Neuronal stem cell (in vitro differentiated cells): ENCODE measurements around the gene HEPH. TPM values are rescaled to one million over a fixed set of nuclear protein-coding genes. Genes with fewer than 3 reads are reported as not detected.
"Not testable (repeated sequence)": the region's sequence is repeated elsewhere in the genome, so short reads cannot be mapped to it uniquely, and the experiment has no call there.

Experiments used
- DNase-seq: peaks from one replicate; pipeline ENCODE4 v3.0.0-alpha.2; 2013; ENCODE audit warnings: low spot score
- H2AFZ ChIP-seq: one replicate; pipeline ENCODE4 v1.6.1; 2013; ENCODE audit warnings: mild to moderate bottlenecking, low read length, inconsistent platforms
- H2AK5ac ChIP-seq: 2 replicates; pipeline ENCODE4 v1.6.1; 2013; ENCODE audit warnings: low read depth, mild to moderate bottlenecking, inconsistent platforms, low read length, moderate library complexity, mixed read lengths
- H2BK120ac ChIP-seq: 2 replicates; pipeline ENCODE4 v1.6.1; 2013; ENCODE audit warnings: low read depth, mild to moderate bottlenecking, inconsistent platforms, low read length, moderate library complexity, mixed read lengths
- H2BK12ac ChIP-seq: one replicate; pipeline ENCODE4 v1.6.1; 2013; ENCODE audit warnings: low read length, inconsistent platforms
- H2BK15ac ChIP-seq: 2 replicates; pipeline ENCODE4 v1.6.1; 2013; ENCODE audit warnings: mild to moderate bottlenecking, low read length, inconsistent platforms, mixed read lengths
- H2BK5ac ChIP-seq: one replicate; pipeline ENCODE4 v1.6.1; 2013; ENCODE audit warnings: inconsistent platforms, mild to moderate bottlenecking, low read length, moderate library complexity
- H3K14ac ChIP-seq: one replicate; pipeline ENCODE4 v1.6.1; 2013; ENCODE audit warnings: low read length, inconsistent platforms
- H3K18ac ChIP-seq: 2 replicates; pipeline ENCODE4 v1.6.1; 2013; ENCODE audit warnings: low read length, inconsistent platforms
- H3K23ac ChIP-seq: 2 replicates; pipeline ENCODE4 v1.6.1; 2013; ENCODE audit warnings: low read depth, mild to moderate bottlenecking, mixed read lengths, low read length, inconsistent platforms; ENCODE audit not compliant: poor library complexity
- H3K27ac ChIP-seq: replicated peaks from 3 replicates; pipeline ENCODE4 v1.5.1; 2013; ENCODE audit warnings: low read length, inconsistent platforms
- H3K27me3 ChIP-seq, 3 experiments: 2 replicates each; pipeline ENCODE4 v1.6.1; 2013; ENCODE audit warnings: low read length in 3 of 3, mild to moderate bottlenecking in 2 of 3, inconsistent platforms in 1 of 3, low read depth in 1 of 3, mixed read lengths in 1 of 3, moderate library complexity in 1 of 3; ENCODE audit not compliant: control insufficient read depth in 3 of 3, insufficient read depth in 3 of 3
- H3K36me3 ChIP-seq, 2 donors: replicated peaks in 1 of 2; 2 replicates each; pipeline ENCODE4 v1.6.1; 2013; ENCODE audit warnings: low read length in 2 of 2; ENCODE audit not compliant: control insufficient read depth in 2 of 2, insufficient read depth in 2 of 2
- H3K4ac ChIP-seq: 2 replicates; pipeline ENCODE4 v1.6.1; 2013; ENCODE audit warnings: inconsistent platforms, mild to moderate bottlenecking, low read length, moderate library complexity
- H3K4me1 ChIP-seq, 2 donors: 1 replicate in 1 of 2; 2 replicates in 1 of 2; pipeline ENCODE4 v1.6.1; 2013; ENCODE audit warnings: low read length in 2 of 2, low read depth in 1 of 2; ENCODE audit not compliant: control insufficient read depth in 2 of 2, insufficient read depth in 1 of 2
- H3K4me2 ChIP-seq: one replicate; pipeline ENCODE4 v1.6.1; 2013; ENCODE audit warnings: mild to moderate bottlenecking, low read length, inconsistent platforms; ENCODE audit not compliant: insufficient read depth, poor library complexity, severe bottlenecking
- H3K4me3 ChIP-seq, 2 donors: 2 replicates each; pipeline ENCODE4 v1.5.1; 2013; ENCODE audit warnings: low read length in 2 of 2, mild to moderate bottlenecking in 2 of 2, inconsistent platforms in 1 of 2, moderate library complexity in 1 of 2
- H3K79me1 ChIP-seq: one replicate; pipeline ENCODE4 v1.6.1; 2013; ENCODE audit warnings: low read depth, mild to moderate bottlenecking, inconsistent platforms, low read length, moderate library complexity
- H3K9ac ChIP-seq: one replicate; pipeline ENCODE4 v1.6.1; 2013; ENCODE audit warnings: mild to moderate bottlenecking, low read depth, low read length, inconsistent platforms; ENCODE audit not compliant: poor library complexity
- H3K9me3 ChIP-seq, 2 donors: replicated peaks in 1 of 2; 2 replicates each; pipeline versions ENCODE3 to v1.6.1; 2013; ENCODE audit warnings: low read length in 2 of 2, mild to moderate bottlenecking in 2 of 2, inconsistent platforms in 1 of 2, low read depth in 1 of 2, mixed read lengths in 1 of 2, moderate library complexity in 1 of 2; ENCODE audit not compliant: control insufficient read depth in 2 of 2, insufficient read depth in 1 of 2
- H4K8ac ChIP-seq: one replicate; pipeline ENCODE4 v1.6.1; 2013; ENCODE audit warnings: low read depth, mild to moderate bottlenecking, inconsistent platforms, low read length, moderate library complexity
- H4K91ac ChIP-seq: one replicate; pipeline ENCODE4 v1.6.1; 2013; ENCODE audit warnings: low read length, low read depth, mild to moderate bottlenecking, inconsistent platforms; ENCODE audit not compliant: poor library complexity
- WGBS, 2 donors: extraction: QIAGEN DNeasy Blood & Tissue Kit; methylation state at CpG; one replicate each; pipeline ENCODE4 v1.1.7; 2013; ENCODE audit warnings: missing lambda C conversion rate in 2 of 2, mixed read lengths in 1 of 2; ENCODE audit not compliant: insufficient read length in 2 of 2, insufficient replicate concordance in 1 of 2; ENCODE audit errors: extremely low coverage in 2 of 2; 5-methylcytosine and 5-hydroxymethylcytosine counted together
- polyA plus RNA-seq, 2 experiments: library from polyadenylated mRNA; stranded (reverse); fragments of 200-250 nt; gene quantifications; one replicate each; pipeline ENCODE4 v1.2.3, GENCODE V29; 2013

The HEPH gene, protein sequence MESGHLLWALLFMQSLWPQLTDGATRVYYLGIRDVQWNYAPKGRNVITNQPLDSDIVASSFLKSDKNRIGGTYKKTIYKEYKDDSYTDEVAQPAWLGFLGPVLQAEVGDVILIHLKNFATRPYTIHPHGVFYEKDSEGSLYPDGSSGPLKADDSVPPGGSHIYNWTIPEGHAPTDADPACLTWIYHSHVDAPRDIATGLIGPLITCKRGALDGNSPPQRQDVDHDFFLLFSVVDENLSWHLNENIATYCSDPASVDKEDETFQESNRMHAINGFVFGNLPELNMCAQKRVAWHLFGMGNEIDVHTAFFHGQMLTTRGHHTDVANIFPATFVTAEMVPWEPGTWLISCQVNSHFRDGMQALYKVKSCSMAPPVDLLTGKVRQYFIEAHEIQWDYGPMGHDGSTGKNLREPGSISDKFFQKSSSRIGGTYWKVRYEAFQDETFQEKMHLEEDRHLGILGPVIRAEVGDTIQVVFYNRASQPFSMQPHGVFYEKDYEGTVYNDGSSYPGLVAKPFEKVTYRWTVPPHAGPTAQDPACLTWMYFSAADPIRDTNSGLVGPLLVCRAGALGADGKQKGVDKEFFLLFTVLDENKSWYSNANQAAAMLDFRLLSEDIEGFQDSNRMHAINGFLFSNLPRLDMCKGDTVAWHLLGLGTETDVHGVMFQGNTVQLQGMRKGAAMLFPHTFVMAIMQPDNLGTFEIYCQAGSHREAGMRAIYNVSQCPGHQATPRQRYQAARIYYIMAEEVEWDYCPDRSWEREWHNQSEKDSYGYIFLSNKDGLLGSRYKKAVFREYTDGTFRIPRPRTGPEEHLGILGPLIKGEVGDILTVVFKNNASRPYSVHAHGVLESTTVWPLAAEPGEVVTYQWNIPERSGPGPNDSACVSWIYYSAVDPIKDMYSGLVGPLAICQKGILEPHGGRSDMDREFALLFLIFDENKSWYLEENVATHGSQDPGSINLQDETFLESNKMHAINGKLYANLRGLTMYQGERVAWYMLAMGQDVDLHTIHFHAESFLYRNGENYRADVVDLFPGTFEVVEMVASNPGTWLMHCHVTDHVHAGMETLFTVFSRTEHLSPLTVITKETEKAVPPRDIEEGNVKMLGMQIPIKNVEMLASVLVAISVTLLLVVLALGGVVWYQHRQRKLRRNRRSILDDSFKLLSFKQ
- 45.7 TPM for polyA plus RNA-seq (2013, experiment 1 of 2)
- polyA plus RNA-seq (2013, experiment 2 of 2), result 45.2 TPM

DNA sequence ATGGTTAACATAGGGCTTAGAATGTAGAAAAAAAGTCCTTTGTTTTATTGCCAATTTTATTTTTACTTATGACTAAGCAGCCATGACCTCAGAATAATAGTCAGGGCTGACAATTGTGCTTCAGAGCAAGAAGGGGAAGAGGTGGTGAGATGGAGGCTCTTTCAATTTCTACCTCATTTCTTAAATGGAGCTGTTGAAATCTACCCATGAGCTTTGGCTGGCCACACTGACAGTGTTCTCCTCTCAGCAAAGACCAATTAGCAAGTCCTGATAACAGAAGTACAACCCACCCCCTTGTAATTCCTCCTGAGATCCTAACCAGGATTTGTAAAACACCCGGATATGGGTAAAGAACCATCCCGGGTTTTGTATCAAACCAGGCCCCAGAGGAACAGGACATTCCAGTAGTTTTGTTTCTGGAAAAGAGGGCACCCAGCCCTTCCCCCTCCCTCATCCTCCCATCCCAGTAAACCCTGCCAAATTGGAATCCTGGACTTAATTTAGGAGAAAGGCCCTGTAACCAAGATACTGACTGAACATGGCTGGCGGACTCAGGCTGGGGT, at the start of gene HEPH:
Gene HEPH, plus strand, starts transcription at position 399 of the 563 bp plus-strand sequence. CDS start 6,324 bp downstream, outside the sequence.
- peak; percentile 38 for DNase-seq
- H2BK12ac ChIP-seq, result no peak within 1 kb of the TSS
- peaks cover 0 to 6% (median 0%) of the 10 kb centered on the region in 3 experiments for H3K27me3 ChIP-seq
- H2BK120ac ChIP-seq, result no peak within 1 kb of the TSS
- H3K18ac ChIP-seq, result no peak within 1 kb of the TSS
- no peak within 1 kb of the TSS for H4K91ac ChIP-seq
- H3K4me3 ChIP-seq, result peak within 1 kb of the TSS; percentile 63 to 85
- peak within 1 kb of the TSS; percentile 31 for H3K4me2 ChIP-seq
- H3K9me3 ChIP-seq, result no peaks in the 10 kb centered on the region
- H2AK5ac ChIP-seq, result no peak within 1 kb of the TSS
- H3K36me3 ChIP-seq, result peaks cover 0 to 6% of the 10 kb centered on the region in 2 donors
- no peak within 1 kb of the TSS for H4K8ac ChIP-seq
- no peaks in the 10 kb centered on the region for H3K4me1 ChIP-seq
- no peak within 1 kb of the TSS for H3K14ac ChIP-seq
- peak within 1 kb of the TSS; percentile 88 for H2AFZ ChIP-seq
- WGBS, 2 donors, result no CpG with 5 or more reads among the region's 3 CpGs
- peak within 1 kb of the TSS; percentile 66 for H3K27ac ChIP-seq
- peaks cover 2% of the 10 kb centered on the region for H3K79me1 ChIP-seq
- no peak within 1 kb of the TSS for H2BK15ac ChIP-seq
- H2BK5ac ChIP-seq, result no peak within 1 kb of the TSS
- H3K23ac ChIP-seq, result no peak within 1 kb of the TSS
- H3K4ac ChIP-seq, result no peak within 1 kb of the TSS
- H3K9ac ChIP-seq, result no peak within 1 kb of the TSS

DNA sequence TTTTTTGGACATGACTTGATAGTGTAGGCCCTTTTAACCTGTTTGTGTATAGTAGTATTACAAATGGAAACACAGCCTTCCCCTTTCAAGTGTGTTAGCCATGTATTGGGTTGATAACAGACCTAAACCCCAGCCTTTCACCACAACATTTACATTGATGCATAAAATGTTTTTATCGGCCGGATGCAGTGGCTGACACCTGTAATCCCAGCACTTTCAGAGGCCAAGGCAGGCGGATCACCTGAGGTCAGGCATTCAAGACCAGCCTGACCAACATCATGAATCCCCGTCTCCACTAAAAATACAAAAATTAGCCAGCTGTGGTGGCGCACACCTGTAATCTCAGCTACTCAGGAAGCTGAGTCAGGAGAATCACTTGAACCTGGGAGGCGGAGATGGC, 45.3 kb upstream of the HEPH start:
- H3K36me3 ChIP-seq, DNase-seq, H2BK5ac ChIP-seq, H2AFZ ChIP-seq, H3K4ac ChIP-seq, H3K27ac ChIP-seq, H2BK12ac ChIP-seq, H3K27me3 ChIP-seq, H4K8ac ChIP-seq, H3K23ac ChIP-seq, H2BK15ac ChIP-seq, H3K9me3 ChIP-seq, H3K4me2 ChIP-seq, H2AK5ac ChIP-seq, H3K79me1 ChIP-seq, H3K9ac ChIP-seq, H2BK120ac ChIP-seq, H3K18ac ChIP-seq, H3K4me1 ChIP-seq, H4K91ac ChIP-seq, H3K14ac ChIP-seq, H3K4me3 ChIP-seq: not testable (repeated sequence)
- no CpG with 5 or more reads among the region's 6 CpGs for WGBS, 2 donors

DNA sequence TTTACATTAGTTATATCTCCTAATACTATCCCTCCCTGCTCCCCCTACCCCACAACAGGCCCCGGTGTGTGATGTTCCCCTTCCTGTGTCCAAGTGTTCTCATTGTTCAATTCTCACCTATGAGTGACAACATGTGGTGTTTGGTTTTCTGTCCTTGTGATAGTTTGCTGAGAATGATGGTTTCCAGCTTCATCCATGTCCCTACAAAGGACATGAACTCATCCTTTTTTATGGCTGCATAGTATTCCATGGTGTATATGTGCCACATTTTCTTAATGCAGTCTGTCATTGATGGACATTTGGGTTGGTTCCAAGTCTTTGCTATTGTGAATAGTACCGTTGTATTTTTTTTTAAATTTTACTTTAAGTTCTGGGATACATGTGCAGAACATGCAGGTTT, 42.7 kb upstream of the HEPH start:
- H3K4me1 ChIP-seq, H2BK120ac ChIP-seq, H3K36me3 ChIP-seq, H4K8ac ChIP-seq, H4K91ac ChIP-seq, DNase-seq, H3K4me2 ChIP-seq, H2BK5ac ChIP-seq, H3K9me3 ChIP-seq, H3K14ac ChIP-seq, H2BK15ac ChIP-seq, H3K4ac ChIP-seq, H3K79me1 ChIP-seq, H2AK5ac ChIP-seq, H3K18ac ChIP-seq, H2AFZ ChIP-seq, H3K4me3 ChIP-seq, H3K27me3 ChIP-seq, H2BK12ac ChIP-seq, H3K27ac ChIP-seq, H3K23ac ChIP-seq, H3K9ac ChIP-seq: not testable (repeated sequence)
- no CpG with 5 or more reads among the region's 2 CpGs for WGBS, 2 donors
